Stimulated activated CD4-positive, alpha-beta T cell treated with anti-CD3 and anti-CD28 coated beads, Interleukin-15, amount 100 ng/mL, for 1 hour (primary cell): ENCODE results near the gene ACTMAP.
A peak's percentile ranks its signal among the peaks of the same experiment; 100 is the strongest.
"Not testable (repeated sequence)": the region's sequence is repeated elsewhere in the genome, so short reads cannot be mapped to it uniquely, and the experiment has no call there.

Source experiments
- DNase-seq, 2 donors: peaks; one replicate each; pipeline ENCODE4 v3.0.0-alpha.2; 2020; ENCODE audit warnings: low read depth in 1 of 2, low spot score in 1 of 2

ACTMAP gene, protein sequence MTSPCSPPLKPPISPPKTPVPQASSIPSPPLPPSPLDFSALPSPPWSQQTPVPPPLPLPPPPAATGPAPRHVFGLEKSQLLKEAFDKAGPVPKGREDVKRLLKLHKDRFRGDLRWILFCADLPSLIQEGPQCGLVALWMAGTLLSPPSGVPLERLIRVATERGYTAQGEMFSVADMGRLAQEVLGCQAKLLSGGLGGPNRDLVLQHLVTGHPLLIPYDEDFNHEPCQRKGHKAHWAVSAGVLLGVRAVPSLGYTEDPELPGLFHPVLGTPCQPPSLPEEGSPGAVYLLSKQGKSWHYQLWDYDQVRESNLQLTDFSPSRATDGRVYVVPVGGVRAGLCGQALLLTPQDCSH

DNA sequence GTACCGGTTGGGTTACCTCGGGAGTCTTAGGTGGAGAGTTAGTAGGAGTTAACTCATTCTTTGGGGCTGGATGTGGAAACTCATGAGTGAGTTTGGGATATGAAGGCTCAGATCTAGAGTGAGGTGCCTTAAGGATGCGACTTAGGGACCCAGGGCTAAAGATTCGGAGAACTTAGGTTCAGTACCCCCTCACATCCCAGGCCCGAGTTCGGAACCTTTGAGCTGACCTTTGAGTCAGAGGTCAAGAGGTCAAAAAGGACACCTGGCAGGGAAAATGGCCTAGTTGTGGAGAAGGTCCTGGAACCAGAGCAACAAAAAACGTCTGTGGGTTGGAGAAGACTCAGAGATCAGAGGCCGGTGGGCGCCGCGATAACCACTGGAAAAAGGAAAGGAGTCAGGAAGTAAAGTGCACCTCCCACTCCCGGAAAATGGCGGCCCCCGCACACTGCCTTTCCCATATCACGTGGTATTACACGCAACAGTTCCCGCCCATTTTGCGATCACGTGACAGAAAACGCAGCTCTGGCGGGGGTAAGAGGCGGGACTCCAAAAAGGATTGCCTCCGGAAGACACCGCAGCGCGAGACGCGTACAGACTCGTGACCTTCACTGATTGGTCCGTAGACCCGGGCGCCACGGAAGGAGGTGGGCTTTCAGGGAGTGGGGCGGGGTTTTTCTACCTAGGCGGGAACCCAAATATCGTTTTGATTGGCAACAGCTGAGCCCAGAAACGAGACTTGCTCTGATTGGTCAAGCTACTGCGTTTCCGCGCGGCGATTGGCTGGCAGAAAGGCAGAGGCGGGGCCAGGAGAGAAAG lies at the start of gene ACTMAP:
Gene ACTMAP, minus strand, starts transcription at position 420 of the 816 bp plus-strand sequence. CDS start 674 bp downstream, outside the sequence.
- DNase-seq, result peak; percentile 94 to 98

DNA sequence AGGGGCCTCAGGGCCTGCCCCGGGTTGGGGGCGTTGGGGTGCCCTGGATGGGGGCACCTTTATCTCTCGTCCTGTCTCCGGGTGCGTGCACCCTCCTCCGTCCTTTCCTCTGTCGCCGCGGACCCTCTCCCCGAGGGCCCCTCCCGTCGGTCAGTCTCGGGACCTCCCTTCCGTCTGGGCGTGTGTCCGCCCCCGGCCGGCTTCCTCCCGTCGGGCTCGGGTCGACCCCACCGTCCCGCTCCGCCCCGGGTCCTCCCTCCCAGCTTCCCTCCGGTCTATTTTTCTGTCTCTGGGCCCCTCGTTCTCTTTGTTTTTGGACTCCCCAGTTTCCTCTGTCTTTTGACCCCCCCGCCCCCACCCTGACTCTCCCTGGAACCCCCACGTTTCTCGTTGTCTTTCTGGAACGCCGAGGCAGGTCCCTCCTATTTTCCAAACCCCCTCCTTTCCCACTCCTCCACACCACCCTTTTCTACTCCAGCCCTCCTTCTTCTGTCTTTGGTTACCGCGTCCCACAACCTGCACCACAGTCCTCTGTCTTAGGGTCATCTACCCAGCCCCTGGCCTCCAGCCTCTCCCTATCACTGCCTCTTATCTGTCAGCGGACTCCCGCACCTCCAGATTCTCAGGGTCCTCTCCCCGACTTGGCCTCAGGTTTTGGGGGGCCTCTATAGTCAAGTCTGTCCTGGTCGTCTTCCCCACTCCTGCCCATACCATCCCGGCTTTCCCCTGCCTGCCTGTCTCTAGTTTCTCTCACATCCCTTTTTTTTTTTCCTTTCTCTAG lies 49.5 kb upstream of the ACTMAP start:
- no peak for DNase-seq

DNA sequence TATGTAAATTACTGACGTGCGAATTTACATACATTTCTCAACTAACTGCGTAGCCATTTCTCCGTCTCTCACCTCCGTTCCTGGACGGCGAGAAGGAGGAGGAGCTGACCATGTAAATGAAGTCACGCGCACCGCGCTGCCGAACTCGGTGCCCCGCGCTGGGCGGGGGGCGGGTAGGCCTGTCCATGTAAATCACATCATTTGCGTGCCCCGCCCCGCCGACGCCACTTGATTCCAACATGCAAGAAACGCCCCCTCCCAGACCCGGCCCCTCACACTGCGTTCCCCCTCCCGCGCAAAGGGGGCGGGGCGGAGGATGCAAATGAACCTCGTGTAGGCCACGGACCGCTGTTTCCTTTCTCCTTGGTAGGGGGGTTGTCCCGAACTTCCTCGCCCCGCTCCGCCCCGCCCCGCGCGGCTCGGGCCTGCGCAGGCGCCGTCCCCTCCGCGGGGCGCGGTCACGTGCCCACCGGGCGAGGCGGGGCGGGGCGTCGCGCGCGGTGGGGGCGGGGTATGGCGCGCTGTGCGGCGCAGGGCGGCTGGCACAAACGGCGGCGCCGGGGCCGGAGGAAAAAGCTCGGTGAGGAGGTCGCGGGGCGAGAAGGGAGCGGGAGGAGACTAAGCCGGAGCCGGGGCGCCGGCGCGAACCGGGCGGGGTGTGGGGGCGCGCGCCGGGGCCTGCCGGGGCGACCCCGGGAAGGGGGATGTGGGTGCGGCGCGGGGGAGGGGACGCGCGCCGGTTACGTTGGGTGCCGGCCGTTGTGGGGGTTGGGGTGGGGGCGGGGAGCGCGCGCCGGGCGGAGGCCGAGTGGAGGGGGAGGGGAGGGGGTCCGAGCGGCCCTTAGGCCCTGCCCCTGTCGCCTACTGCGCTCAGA lies 48.6 kb upstream of the ACTMAP start, which contains the start of gene EGLN2:
Gene EGLN2, plus strand, starts transcription at position 509 of the 875 bp plus-strand sequence. CDS start 1,382 bp downstream, outside the sequence.
- peak; percentile 100 for DNase-seq

DNA sequence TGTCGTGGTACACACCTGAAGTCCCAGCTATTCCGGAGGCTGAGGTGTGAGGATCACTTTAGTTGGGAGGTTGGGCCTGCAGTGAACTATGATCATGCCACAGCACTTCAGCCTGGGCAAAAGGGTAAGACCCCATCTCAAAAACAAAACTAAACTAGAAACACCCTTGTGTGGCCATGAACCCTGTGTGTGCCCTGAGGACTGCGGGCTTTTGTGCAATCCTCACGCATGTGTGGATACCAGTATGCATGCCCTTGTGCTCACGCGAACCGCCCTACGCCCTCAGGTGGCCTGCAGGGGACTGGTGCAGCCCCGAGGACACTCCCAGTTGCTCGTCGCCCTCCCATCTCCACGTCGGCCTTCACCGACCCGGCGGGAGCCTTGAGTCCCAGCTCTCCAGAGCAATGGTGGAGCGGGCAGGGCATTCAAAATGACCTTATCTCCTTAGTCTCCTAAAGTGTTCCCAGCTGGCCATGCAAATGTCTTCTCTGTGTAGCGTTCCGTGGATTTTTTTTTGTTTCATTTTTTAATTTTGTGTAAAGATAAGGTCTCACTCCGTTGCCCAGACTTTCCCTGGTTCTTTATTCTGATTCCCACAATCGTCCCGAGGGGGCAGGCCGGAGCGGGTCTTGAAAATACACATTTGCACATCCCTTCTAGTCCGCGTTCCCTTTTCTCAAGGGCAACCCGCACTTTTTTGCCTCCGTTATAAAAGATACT lies 47.8 kb upstream of the ACTMAP start:
- peak; percentile 40 for DNase-seq

DNA sequence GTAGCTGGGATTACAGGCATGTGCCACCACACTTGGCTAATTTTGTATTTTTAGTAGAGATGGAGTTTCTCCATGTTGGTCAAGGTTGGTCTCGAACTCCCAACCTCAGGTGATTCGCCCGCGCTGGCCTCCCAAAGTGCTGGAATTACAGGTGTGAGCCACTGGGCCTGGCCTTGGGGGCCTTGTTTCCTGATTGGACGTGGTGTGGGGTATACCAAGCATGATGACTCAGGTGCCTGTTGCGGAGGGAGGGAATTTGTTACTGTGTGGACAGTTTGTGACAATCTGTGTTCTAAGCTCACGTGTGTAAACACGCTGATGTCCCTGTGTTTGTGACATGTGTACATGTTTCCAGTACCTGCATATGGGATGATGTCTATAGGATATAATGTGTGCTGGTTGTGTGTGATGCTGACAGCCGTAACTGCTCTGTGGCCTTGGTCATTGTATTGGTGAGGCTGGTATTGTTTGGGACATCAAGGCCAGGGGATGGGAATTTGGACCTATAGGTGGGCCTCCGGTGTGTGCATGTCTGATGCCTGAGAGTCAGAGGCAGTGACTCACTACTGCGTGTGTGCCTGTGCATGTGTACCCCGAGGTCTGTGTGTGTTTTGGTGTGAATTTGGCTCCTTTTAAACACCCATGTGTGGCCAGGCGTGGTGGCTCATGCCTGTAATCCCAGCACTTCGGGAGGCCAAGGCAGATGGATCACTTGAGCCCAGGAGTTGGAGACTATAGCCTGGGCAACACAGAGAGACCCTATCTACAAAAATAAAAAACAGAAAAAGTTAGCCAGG lies 47.1 kb upstream of the ACTMAP start:
- DNase-seq, result no peak

DNA sequence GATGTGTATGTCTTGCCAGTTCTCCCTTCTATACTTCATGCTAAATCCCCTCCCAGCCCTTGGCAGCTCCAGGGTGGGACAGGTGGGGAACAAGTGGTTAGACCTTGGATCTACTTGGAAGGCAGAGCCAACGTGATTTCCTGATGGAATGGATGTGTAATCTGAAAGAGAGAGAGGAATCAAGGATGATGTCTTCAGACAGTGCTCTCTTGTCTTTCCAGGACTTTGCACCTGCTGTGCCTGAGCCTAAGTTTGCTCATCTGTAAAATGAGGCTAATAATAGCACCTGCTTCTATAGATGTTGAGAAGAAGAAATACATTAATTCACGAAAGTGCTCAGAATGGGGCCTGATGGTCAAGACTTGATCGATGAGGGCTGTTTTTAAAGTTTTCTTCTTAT lies 41.7 kb upstream of the ACTMAP start:
- no peak for DNase-seq

DNA sequence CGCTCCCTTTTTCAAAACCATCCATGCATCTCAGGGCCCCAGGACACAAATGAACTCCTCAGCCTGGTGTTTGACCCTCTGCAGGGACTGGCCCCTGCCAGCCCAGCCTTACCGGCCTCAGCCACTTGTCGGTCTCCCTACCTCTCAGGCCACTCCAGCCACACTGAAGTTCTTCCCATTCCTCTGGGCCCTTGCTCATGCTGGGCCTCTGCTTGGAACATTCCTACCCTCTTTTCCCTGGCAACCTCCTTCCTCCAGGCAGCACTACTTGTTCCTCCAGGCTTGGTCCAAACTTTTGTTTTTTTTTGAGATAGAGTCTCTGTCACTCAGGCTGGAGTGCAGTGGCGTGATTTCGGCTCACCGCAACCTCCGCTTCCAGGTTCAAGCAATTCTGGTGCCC lies 41.1 kb upstream of the ACTMAP start:
- DNase-seq, result no peak

DNA sequence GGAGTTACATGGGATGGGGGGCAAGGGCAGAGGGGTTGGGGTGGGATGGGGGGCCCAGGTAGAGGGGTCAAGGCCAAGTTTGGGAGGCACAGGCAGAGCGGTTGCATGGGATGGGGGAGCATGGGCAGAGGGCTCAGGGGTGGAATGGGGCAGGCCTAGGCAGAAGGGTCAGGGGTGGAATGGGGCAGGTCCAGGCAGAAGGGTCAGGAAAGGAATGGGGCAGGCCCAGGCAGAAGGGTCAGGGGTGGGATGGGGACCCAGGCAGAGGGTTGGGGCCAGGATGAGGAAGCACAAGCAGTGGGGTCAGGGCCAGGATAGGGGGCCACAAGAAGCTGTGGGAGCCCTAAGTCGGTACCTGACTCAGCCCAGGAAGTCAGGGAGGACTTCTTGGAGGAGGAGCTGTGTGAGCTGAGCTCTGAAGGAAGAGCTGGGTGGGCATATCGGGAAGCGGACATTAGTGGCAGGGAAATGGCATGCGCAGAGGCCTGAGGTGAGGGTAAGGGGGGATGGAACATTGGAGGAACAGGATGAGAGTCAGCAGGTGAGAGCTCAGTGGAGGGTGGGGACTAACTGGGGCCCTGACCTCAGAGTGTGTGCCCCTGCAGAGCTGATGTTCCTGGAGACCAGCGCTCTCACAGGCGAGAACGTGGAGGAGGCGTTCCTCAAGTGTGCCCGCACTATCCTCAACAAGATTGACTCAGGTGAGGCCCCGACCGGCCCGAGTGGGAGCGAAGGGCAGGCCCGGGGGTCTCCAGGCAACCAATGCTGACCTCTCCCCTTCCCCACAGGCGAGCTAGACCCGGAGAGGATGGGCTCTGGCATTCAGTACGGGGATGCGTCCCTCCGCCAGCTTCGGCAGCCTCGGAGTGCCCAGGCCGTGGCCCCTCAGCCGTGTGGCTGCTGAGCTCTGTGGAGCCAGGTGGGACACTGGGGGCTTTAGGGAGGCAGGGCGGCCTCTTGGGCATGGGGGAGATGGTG lies 36.1 kb upstream of the ACTMAP start:
- no peak for DNase-seq

DNA sequence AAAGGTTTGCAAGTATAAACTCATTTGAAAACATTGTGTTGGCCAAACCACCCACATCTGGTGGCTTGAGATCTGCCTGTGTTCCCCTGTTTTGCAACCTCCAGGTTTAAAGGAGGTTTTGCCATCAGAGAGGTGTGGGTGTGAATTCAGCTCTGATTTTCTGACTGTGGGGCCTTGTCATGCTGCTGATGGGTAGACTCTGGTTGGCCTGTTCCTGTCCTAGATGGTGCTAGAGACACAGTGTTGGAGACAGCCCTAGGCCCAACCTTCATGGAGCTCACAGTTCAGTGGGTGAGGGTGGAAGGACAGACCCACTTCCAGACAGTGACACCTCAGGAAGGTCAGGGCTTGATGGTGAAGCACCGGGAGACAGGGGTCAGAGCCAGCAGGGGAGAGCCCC lies 35.2 kb upstream of the ACTMAP start:
- no peak for DNase-seq

DNA sequence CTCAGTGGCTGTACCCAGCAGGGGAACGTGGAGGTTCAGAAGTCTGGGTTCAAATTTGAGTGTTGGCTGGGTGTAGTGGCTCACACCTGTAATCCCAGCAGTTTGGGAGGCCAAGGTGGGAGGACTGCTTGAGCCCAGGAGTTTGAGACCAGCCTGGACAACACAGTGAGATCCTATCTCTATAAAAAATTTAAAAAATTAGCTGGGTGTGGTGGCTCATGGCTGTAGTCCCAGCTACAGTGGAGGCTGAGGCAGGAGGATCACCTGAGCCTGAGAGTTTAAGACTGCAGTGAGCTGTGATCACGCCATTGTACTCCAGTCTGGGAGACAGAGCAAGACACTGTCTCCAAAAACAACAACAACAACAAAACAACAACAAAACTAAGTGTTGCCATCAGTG lies 33.9 kb upstream of the ACTMAP start:
- DNase-seq, result not testable (repeated sequence)

DNA sequence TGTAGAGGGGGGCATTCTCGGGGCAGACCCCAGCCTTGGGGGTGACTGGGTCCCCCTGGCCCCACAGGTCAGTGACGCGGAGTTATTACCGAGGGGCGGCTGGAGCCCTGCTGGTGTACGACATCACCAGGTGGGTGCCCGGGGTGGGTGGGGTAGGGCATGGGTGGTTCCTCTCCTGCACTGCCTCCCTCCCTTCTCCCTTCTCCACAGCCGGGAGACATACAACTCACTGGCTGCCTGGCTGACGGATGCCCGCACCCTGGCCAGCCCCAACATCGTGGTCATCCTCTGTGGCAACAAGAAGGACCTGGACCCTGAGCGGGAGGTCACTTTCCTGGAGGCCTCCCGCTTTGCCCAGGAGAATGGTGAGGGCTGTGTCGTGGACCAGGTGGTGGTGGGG lies 33.4 kb upstream of the ACTMAP start:
- DNase-seq, result no peak

DNA sequence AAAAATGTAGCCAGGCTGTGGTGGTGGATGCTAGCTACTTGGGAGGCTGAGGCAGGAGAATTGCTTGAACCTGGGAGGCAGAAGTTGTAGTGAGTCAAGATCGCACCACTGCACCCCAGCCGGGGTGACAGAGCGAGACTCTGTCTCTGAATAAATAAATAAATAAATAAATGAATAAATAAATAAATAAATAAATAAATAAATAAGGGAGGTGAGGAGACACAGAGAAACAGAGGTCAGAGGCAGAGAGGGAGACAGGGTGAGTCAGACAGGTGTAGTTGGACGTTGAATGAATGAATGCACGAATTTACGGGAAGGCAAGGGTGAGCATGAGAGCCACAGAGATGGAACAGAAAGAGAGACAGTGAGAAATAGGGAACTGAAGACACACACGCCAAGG lies 30.9 kb upstream of the ACTMAP start:
- DNase-seq, result no peak

DNA sequence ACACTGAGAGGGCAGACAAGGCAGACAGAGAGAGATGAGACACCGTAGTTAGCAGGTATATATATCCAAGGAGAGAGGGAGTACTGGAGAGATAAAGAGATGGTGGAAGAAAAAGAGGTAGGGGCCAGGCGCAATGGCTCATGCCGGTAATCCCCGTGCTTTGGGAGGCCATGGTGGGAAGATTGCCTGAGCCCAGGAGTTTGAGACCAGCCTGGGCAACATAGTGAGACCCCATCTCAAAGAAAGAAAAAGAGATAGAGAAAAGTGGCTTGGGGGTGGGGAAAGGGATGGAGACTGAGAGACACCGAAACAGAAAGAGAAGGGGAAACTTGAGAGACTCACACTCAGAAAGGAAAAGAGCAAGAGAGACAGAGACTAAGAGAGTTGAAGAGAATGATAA lies 30.3 kb upstream of the ACTMAP start:
- no peak for DNase-seq

DNA sequence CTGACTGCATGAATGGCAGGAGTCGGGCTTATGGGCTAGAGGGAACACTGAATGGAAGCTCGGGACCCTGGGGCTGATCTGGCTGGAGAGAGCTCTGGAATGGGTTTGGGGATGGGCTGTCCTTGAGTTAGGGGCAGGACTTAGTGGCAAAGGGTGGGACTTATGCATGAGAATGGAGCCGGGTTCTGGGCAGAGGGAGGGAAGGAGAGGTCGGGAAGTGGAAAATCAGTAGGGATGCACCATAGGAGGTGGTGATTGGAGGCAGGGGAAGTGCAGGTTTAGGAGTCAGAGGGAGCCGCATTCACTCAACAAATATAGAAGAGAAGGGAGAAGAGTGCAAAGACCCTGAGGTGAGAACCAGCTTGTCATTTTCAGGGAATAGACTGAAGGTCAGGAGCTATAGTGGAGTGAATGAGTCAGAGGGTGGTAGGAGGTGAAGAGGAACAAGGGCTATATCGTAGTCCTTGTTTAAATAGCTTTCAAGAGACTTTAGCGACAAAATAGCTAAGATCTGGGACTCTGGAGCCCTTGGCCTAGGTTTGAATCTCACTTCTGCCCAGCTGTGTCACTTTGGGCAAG lies 28.5 kb upstream of the ACTMAP start:
- DNase-seq, result no peak

DNA sequence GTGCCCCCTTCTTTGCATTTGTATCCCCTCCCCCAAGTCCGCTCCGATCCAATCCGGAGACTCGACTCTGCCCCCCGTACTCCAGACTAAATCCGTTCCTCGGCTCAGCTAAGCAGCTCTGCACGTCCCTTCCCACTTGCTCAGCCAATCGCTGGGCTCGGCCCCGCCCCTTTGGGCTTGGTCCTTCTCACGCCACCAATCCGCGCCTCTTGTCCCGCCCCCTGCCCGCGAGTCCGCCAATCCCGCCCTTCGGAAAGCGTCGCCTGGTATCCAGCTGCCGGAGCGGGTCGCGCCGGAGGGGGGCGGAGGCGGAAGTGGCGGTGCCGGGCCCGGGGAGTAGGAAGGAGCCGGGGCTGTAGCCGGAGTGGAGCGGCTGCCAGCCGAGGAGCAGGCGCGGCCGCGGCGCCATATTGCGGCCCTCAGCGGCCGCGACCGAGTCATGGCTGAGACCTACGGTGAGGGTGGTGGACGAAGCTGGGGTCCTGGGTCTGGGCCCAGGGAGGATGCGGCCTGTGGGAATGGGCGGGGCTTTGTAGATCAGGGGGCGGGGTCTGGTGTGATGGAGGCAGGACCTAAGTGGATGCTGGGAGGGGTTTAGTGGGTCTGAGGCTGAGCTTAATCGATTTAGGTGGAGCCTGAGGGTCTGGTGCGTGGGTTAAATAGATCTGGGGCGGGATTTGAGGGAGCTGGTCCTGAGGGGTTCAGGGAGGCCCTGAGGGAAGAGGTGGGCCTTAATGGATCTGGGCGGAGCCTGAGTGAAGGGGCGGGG lies 27.8 kb upstream of the ACTMAP start, which contains the start of gene RAB4B:
Gene RAB4B, plus strand, starts transcription at position 311 of the 769 bp plus-strand sequence. Its CDS starts 129 bp downstream, at position 440.
- peak; percentile 99 for DNase-seq

DNA sequence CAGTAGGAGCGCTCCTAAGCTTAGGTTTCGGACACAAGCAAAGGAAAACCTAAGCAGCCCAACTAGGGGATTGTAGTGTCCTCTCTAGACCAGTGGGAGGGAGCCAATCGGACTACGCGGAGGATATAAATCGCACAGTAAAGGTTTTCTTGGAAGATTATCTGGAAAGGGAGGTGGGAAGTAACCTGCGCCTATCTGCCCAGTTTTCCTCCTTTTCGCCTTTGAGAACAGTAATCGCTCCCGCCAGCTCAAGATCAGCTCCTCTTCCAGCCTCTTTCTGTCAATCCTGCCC lies 27.3 kb upstream of the ACTMAP start:
- no peak for DNase-seq
